H9 (cell line): ENCODE results near the gene APOH. TPM values are rescaled to one million over a fixed set of nuclear protein-coding genes. Genes with fewer than 3 reads are reported as not detected.

Source experiments
- DNase-seq: peaks from one replicate; pipeline ENCODE4 v3.0.0-alpha.2; 2017
- H2AFZ ChIP-seq: one replicate; pipeline ENCODE4 v1.6.1; 2013; ENCODE audit warnings: mild to moderate bottlenecking, low read length, control low read depth, moderate library complexity
- H2AK5ac ChIP-seq: 2 replicates; pipeline ENCODE4 v1.6.1; 2013; ENCODE audit warnings: low read length, control low read depth, mixed read lengths; ENCODE audit not compliant: insufficient read length
- H2BK120ac ChIP-seq: one replicate; pipeline ENCODE4 v1.6.1; 2013; ENCODE audit warnings: low read depth, mild to moderate bottlenecking, low read length, control low read depth, inconsistent platforms; ENCODE audit not compliant: poor library complexity, severe bottlenecking
- H2BK12ac ChIP-seq: 2 replicates; pipeline ENCODE4 v1.6.1; 2013; ENCODE audit warnings: low read length, control low read depth, mixed read lengths, low read depth; ENCODE audit not compliant: insufficient read length
- H2BK15ac ChIP-seq: 2 replicates; pipeline ENCODE4 v1.6.1; 2013; ENCODE audit warnings: low read depth, low read length, control low read depth
- H2BK20ac ChIP-seq: one replicate; pipeline ENCODE4 v1.6.1; 2013; ENCODE audit warnings: low read depth, mild to moderate bottlenecking, low read length, control low read depth, inconsistent platforms; ENCODE audit not compliant: poor library complexity, severe bottlenecking
- H2BK5ac ChIP-seq: 2 replicates; pipeline ENCODE4 v1.6.1; 2013; ENCODE audit warnings: low read length, control low read depth, mixed read lengths; ENCODE audit not compliant: insufficient read length
- H3K14ac ChIP-seq: 2 replicates; pipeline ENCODE4 v1.6.1; 2013; ENCODE audit warnings: low read length, control low read depth; ENCODE audit not compliant: insufficient read depth
- H3K18ac ChIP-seq: 2 replicates; pipeline ENCODE4 v1.6.1; 2013; ENCODE audit warnings: low read depth, mild to moderate bottlenecking, mixed read lengths, low read length, control low read depth; ENCODE audit not compliant: insufficient read length
- H3K23ac ChIP-seq: 2 replicates; pipeline ENCODE4 v1.6.1; 2013; ENCODE audit warnings: low read length, control low read depth, mixed read lengths, low read depth; ENCODE audit not compliant: insufficient read length
- H3K23me2 ChIP-seq: 2 replicates; pipeline ENCODE4 v1.6.1; 2013; ENCODE audit warnings: low read depth, mild to moderate bottlenecking, mixed read lengths, low read length, control low read depth; ENCODE audit not compliant: insufficient read length, poor library complexity, severe bottlenecking
- H3K27ac ChIP-seq: 2 replicates; pipeline ENCODE4 v1.5.1; 2013; ENCODE audit warnings: low read length, control low read depth, mixed read lengths, low read depth; ENCODE audit not compliant: insufficient read length
- H3K27me3 ChIP-seq: 2 replicates; pipeline ENCODE4 v1.6.1; 2013; ENCODE audit warnings: low read length, control low read depth, inconsistent platforms; ENCODE audit not compliant: insufficient read depth
- H3K4ac ChIP-seq: 2 replicates; pipeline ENCODE4 v1.6.1; 2013; ENCODE audit warnings: low read depth, mild to moderate bottlenecking, control low read depth, inconsistent platforms, low read length, moderate library complexity
- H3K4me1 ChIP-seq: 2 replicates; pipeline ENCODE4 v1.6.1; 2013; ENCODE audit warnings: low read length, control low read depth, inconsistent platforms; ENCODE audit not compliant: insufficient read depth
- H3K4me2 ChIP-seq: 2 replicates; pipeline ENCODE4 v1.6.1; 2013; ENCODE audit warnings: low read length, control low read depth, mixed read lengths; ENCODE audit not compliant: insufficient read length, insufficient read depth
- H3K56ac ChIP-seq: 2 replicates; pipeline ENCODE4 v1.6.1; 2013; ENCODE audit warnings: low read depth, mild to moderate bottlenecking, mixed read lengths, low read length, control low read depth; ENCODE audit not compliant: insufficient read length
- H3K79me1 ChIP-seq: 2 replicates; pipeline ENCODE4 v1.6.1; 2013; ENCODE audit warnings: low read depth, mild to moderate bottlenecking, moderate library complexity, low read length, control low read depth, inconsistent platforms; ENCODE audit not compliant: insufficient read depth, poor library complexity, severe bottlenecking
- H3K79me2 ChIP-seq: 2 replicates; pipeline ENCODE4 v1.6.1; 2013; ENCODE audit warnings: low read length, control low read depth, inconsistent platforms; ENCODE audit not compliant: insufficient read depth
- H3K9ac ChIP-seq: 2 replicates; pipeline ENCODE4 v1.6.1; 2013; ENCODE audit warnings: low read length, control low read depth, mixed read lengths; ENCODE audit not compliant: insufficient read length; ENCODE audit errors: extremely low read depth
- H3K9me3 ChIP-seq: one replicate; pipeline ENCODE4 v1.6.1; 2013; ENCODE audit warnings: low read depth, low read length, inconsistent platforms; ENCODE audit not compliant: control insufficient read depth
- H3T11ph ChIP-seq: one replicate; pipeline ENCODE4 v1.6.1; 2013; ENCODE audit warnings: mild to moderate bottlenecking, low read length, control low read depth, inconsistent platforms
- H4K20me1 ChIP-seq: one replicate; pipeline ENCODE4 v1.6.1; 2013; ENCODE audit not compliant: control insufficient read depth, insufficient read length, insufficient read depth
- H4K5ac ChIP-seq: 2 replicates; pipeline ENCODE4 v1.6.1; 2013; ENCODE audit warnings: low read depth, mild to moderate bottlenecking, mixed read lengths, low read length, control low read depth; ENCODE audit not compliant: insufficient read length
- H4K8ac ChIP-seq: replicated peaks from 2 replicates; pipeline ENCODE4 v1.6.1; 2013; ENCODE audit warnings: low read length, control low read depth, mixed read lengths, low read depth; ENCODE audit not compliant: insufficient read length
- H4K91ac ChIP-seq: 2 replicates; pipeline ENCODE4 v1.6.1; 2013; ENCODE audit warnings: low read depth, mild to moderate bottlenecking, moderate library complexity, mixed read lengths, low read length, control low read depth; ENCODE audit not compliant: insufficient read length
- H3K27ac Mint-ChIP-seq, 3 experiments: 2 replicates in 2 of 3; 3 replicates in 1 of 3; pipeline ENCODE4 v1.8.0; 2020 to 2021; ENCODE audit warnings: mixed read lengths in 3 of 3, mild to moderate bottlenecking in 1 of 3, moderate library complexity in 1 of 3
- H3K27me3 Mint-ChIP-seq: 2 replicates; pipeline ENCODE4 v1.8.0; 2021; ENCODE audit warnings: low read depth, mild to moderate bottlenecking, moderate library complexity, mixed read lengths
- H3K36me3 Mint-ChIP-seq, 3 experiments: 2 replicates in 2 of 3; 3 replicates in 1 of 3; pipeline ENCODE4 v1.8.0; 2020 to 2021; ENCODE audit warnings: low read depth in 3 of 3, mixed read lengths in 3 of 3; ENCODE audit not compliant: insufficient read depth in 1 of 3
- H3K4me1 Mint-ChIP-seq, 2 experiments: 2 replicates each; pipeline ENCODE4 v1.8.0; 2020; ENCODE audit warnings: mixed read lengths in 2 of 2
- H3K4me3 Mint-ChIP-seq, 2 experiments: 2 replicates in 1 of 2; 3 replicates in 1 of 2; pipeline ENCODE4 v1.8.0; 2020 to 2021; ENCODE audit warnings: mild to moderate bottlenecking in 2 of 2, mixed read lengths in 2 of 2, moderate library complexity in 1 of 2
- H3K9me3 Mint-ChIP-seq, 2 experiments: 2 replicates in 1 of 2; 3 replicates in 1 of 2; pipeline ENCODE4 v1.8.0; 2020; ENCODE audit warnings: mild to moderate bottlenecking in 2 of 2, mixed read lengths in 2 of 2, moderate library complexity in 1 of 2
- CTCF ChIP-seq: fragments of 200-600 bp; sonication (generic); conservative IDR thresholded peaks from 3 replicates; pipeline ENCODE4 v1.8.0; 2021; ENCODE audit warnings: antibody characterized with exemption, mild to moderate bottlenecking
- WGBS: extraction: QIAGEN DNeasy Blood & Tissue Kit; methylation state at CpG from one replicate; pipeline ENCODE4 v1.1.7; 2013; ENCODE audit warnings: missing lambda C conversion rate, low lambda C conversion rate, mixed read lengths; ENCODE audit not compliant: insufficient read length; ENCODE audit errors: extremely low coverage; 5-methylcytosine and 5-hydroxymethylcytosine counted together
- total RNA-seq: library from RNA; stranded (reverse); gene quantifications from 2 replicates; pipeline ENCODE4 v1.2.1, GENCODE V29; 2021

APOH gene
- total RNA-seq, 1 experiment from 2014 or later: not detected

GRCh38 chr17:66167189-66167815, 61.9 kb downstream of the APOH start:
- Histone ChIP-seq H2BK15ac (no peak overlapping the region), H3K23me2 (no peaks in the 10 kb centered on the region), H3K27ac (no peak overlapping the region), H3K4ac (no peak overlapping the region), H3K56ac (no peak overlapping the region), H4K20me1 (no peaks in the 10 kb centered on the region), H3K79me1 (no peaks in the 10 kb centered on the region), H3K14ac (no peak overlapping the region), H3K9ac (no peak overlapping the region), H2AK5ac (no peak overlapping the region), H2BK20ac (no peak overlapping the region), H4K91ac (no peak overlapping the region), H2BK120ac (no peak overlapping the region), H3T11ph (no peak overlapping the region), H2AFZ (no peak overlapping the region), H3K27me3 (no peaks in the 10 kb centered on the region), H2BK12ac (no peak overlapping the region), H4K8ac (no peak overlapping the region), H3K9me3 (no peaks in the 10 kb centered on the region), H3K79me2 (no peaks in the 10 kb centered on the region), H3K23ac (no peak overlapping the region), H3K4me2 (no peak overlapping the region), H3K18ac (no peak overlapping the region), H2BK5ac (no peak overlapping the region), H3K4me1 (no peaks in the 10 kb centered on the region), H4K5ac (no peak overlapping the region)
- Mint-ChIP-seq H3K27me3 (no peaks in the 10 kb centered on the region), H3K36me3 (no peaks in the 10 kb centered on the region), H3K27ac (no peak overlapping the region), H3K9me3 (no peaks in the 10 kb centered on the region), H3K4me3 (no peak overlapping the region), H3K4me1 (no peaks in the 10 kb centered on the region)
- no CpG with 5 or more reads among the region's 5 CpGs for WGBS
- no peak for TF ChIP-seq CTCF
- DNase-seq: no peak
